Stomach (tissue), 9 donors: ENCODE data around the gene FAM168A. TPM values are rescaled to one million over a fixed set of nuclear protein-coding genes. Genes with fewer than 3 reads are reported as not detected.
A peak's percentile ranks its signal among the peaks of the same experiment; 100 is the strongest.

Experiments used
- DNase-seq, 2 donors: peaks; one replicate each; pipeline versions ENCODE4 v3.0.0 to v3.0.0-alpha.2; 2013 to 2019
- H3K27ac ChIP-seq, 5 donors: fragments of 200-600 bp in 4 of 5; sonication (generic) in 4 of 5; one replicate each; pipeline ENCODE4 v1.5.1; 2013 to 2019; ENCODE audit warnings: mild to moderate bottlenecking in 1 of 5, moderate library complexity in 1 of 5
- H3K27me3 ChIP-seq, 3 donors: fragments of 200-600 bp; sonication (generic); one replicate each; pipeline ENCODE4 v1.5.1; 2017 to 2019; ENCODE audit warnings: mixed run types in 1 of 3
- H3K36me3 ChIP-seq, 4 donors: fragments of 200-600 bp; sonication (generic); 1 replicate in 3 of 4; 2 replicates in 1 of 4; pipeline ENCODE4 v1.5.1; 2016 to 2019
- H3K4me1 ChIP-seq, 4 donors: fragments of 200-600 bp; sonication (generic); one replicate each; pipeline ENCODE4 v1.5.1; 2016 to 2019
- H3K4me3 ChIP-seq, 4 donors: fragments of 200-600 bp; sonication (generic) in 3 of 4; one replicate each; pipeline ENCODE4 v1.5.1; 2016 to 2019; ENCODE audit warnings: mild to moderate bottlenecking in 1 of 4
- H3K9me3 ChIP-seq, 4 donors: fragments of 200-600 bp; sonication (generic); one replicate each; pipeline ENCODE4 v1.5.1; 2016 to 2019
- EP300 ChIP-seq: sonication (generic); formaldehyde crosslinking; IDR thresholded peaks from one replicate; pipeline ENCODE4 v1.6.1; 2017; ENCODE audit warnings: antibody characterized with exemption
- POLR2A ChIP-seq, 4 donors: fragments of 450-650 bp; IDR thresholded peaks; one replicate each; pipeline ENCODE4 v1.6.1; 2016; ENCODE audit warnings: antibody characterized with exemption in 4 of 4, control low read depth in 2 of 4, mild to moderate bottlenecking in 1 of 4, moderate library complexity in 1 of 4
- POLR2AphosphoS5 ChIP-seq, 3 donors: sonication (generic); formaldehyde crosslinking; IDR thresholded peaks; one replicate each; pipeline ENCODE4 v1.6.1; 2016; ENCODE audit warnings: antibody characterized with exemption in 3 of 3
- WGBS, 5 donors: extraction: QIAGEN DNeasy Blood & Tissue Kit in 3 of 5; methylation state at CpG; one replicate each; pipeline versions ENCODE4 v1.1.5 to v1.1.7; 2013 to 2018; 5-methylcytosine and 5-hydroxymethylcytosine counted together
- intact Hi-C: fragments of 100-400 bp; cut with DNase I; formaldehyde crosslinking; loops from one replicate; pipeline ENCODE4 v1.15.1; 2023; ENCODE audit warnings: low total_unique reads
- polyA plus RNA-seq, 3 donors: library from polyadenylated mRNA; stranded (reverse); fragments of 200-250 nt; gene quantifications; one replicate each; pipeline ENCODE4 v1.2.3, GENCODE V29; 2013
- total RNA-seq, 5 donors: library from RNA; depleted of rRNA; stranded (reverse); fragments of >200 nt; gene quantifications; one replicate each; pipeline versions ENCODE4 v1.1.0 to v1.2.3, GENCODE V29; 2014 to 2016
- TF ChIP-seq, protein P1 (sequence below), 7 experiments: fragments of 450-650 bp in 4 of 7; fragments of 200-600 bp in 3 of 7; sonication (generic) in 3 of 7; IDR thresholded peaks; one replicate each; pipeline ENCODE4 v1.5.1; 2016 to 2019; ENCODE audit warnings: antibody characterized with exemption in 7 of 7, control low read depth in 2 of 7, mild to moderate bottlenecking in 1 of 7
- donor health status: healthy with polysubstance abuse.
- donor health status: Bipolar disorder and iron deficiency.
- donor health status: healthy.

Gene FAM168A
- total and polyA plus RNA-seq, 8 donors, result 4.3 to 25.4 (median 6.3) TPM

DNA sequence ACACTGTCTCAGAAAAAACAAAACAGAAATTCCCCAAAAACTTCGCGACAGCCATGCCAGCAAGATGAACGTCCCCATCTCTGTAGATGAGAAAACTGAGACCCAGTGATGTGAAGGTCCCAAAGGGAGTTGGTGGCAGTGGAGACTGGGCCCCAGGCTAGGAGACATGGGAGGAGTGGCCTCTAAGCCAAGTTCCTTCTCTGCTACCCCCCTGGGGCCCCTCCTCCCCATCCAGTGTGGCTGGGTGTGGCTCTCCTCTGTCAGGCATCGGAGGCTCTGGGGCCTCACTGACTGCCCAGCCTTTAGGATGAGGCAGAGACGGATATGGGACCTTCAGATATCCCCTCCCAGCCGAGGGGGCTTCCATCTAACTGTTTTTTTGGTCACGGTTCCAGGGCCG, 211.9 kb downstream of the FAM168A start:
- H3K36me3 ChIP-seq, result no peaks in the 10 kb centered on the region
- H3K27me3 ChIP-seq, result no peaks in the 10 kb centered on the region
- DNase-seq, result peak in 1 of 2 donors; percentile 59
- H3K4me3 ChIP-seq, result no peak overlapping the region
- WGBS, 5 donors, result 74 to 91% (median 84%) methylated on average over 8 of the region's 8 CpGs
- intact Hi-C loops, result no loop called here
- H3K9me3 ChIP-seq, result no peaks in the 10 kb centered on the region
- peak overlapping the region in 3 of 5 donors; percentile 5 to 83 (median 76) for H3K27ac ChIP-seq
- TF ChIP-seq, protein P1, sequence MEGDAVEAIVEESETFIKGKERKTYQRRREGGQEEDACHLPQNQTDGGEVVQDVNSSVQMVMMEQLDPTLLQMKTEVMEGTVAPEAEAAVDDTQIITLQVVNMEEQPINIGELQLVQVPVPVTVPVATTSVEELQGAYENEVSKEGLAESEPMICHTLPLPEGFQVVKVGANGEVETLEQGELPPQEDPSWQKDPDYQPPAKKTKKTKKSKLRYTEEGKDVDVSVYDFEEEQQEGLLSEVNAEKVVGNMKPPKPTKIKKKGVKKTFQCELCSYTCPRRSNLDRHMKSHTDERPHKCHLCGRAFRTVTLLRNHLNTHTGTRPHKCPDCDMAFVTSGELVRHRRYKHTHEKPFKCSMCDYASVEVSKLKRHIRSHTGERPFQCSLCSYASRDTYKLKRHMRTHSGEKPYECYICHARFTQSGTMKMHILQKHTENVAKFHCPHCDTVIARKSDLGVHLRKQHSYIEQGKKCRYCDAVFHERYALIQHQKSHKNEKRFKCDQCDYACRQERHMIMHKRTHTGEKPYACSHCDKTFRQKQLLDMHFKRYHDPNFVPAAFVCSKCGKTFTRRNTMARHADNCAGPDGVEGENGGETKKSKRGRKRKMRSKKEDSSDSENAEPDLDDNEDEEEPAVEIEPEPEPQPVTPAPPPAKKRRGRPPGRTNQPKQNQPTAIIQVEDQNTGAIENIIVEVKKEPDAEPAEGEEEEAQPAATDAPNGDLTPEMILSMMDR (IDR thresholded peaks at IDR 0.05), result no peak
- no peak for TF ChIP-seq EP300
- H3K4me1 ChIP-seq, result peaks cover 7 to 82% (median 34%) of the 10 kb centered on the region in 4 donors

DNA sequence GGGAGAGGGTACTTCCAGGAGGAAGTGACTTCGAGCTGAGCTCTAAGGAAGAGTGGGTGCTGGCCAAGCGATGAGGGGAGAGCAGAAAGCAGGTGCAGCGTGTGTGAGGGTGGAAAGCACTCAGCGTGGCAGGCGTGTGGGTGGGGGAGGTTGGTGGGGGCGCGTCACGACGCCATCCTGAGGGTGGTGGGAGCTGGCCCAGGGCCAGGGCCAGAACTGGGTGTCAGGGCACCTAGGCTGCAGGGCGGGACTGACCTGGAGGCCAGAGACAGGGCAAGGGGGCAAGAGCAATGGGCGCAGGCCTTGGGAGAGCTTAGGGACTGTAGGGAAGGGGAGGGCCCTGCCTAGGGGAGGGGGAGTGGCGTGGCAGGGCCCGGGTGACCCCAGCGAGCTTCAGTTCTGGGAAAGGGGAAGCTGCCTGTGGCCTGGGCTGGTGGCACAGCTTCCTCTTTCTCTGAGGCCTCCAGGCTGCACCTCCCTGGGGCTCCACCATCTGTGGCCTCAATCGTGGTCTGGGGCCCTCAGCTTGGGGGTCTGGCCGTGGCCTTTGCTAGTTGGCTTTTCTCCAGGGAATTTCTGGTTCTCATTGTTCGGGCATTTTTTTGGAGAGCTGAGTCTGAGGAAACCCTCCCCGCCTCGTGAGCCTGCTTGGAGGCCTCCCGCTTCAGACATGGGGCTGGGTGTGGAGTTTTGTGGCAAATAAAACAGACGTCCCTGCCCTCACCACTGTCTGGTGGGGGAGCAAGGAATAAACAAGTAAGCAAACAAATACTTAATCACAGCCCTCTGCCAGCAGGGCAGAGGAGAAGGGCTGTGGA, 212.8 kb downstream of the FAM168A start:
- peak; percentile 49 to 69 for DNase-seq
- H3K4me1 ChIP-seq, result peaks cover 7 to 91% (median 34%) of the 10 kb centered on the region in 4 donors
- H3K4me3 ChIP-seq, result no peak overlapping the region
- peak overlapping the region in 4 of 5 donors; percentile 45 to 83 (median 66) for H3K27ac ChIP-seq
- intact Hi-C loops, result no loop called here
- no peaks in the 10 kb centered on the region for H3K27me3 ChIP-seq
- H3K9me3 ChIP-seq, result no peaks in the 10 kb centered on the region
- WGBS, 5 donors, result 53 to 62% (median 56%) methylated on average over 18 to 21 of the region's 21 CpGs
- no peaks in the 10 kb centered on the region for H3K36me3 ChIP-seq
- TF ChIP-seq EP300, result no peak
- TF ChIP-seq, protein P1 (IDR thresholded peaks at IDR 0.05), result no peak
- TF ChIP-seq POLR2AphosphoS5 (IDR thresholded peaks at IDR 0.05), result no peak
- no peak for TF ChIP-seq POLR2A (IDR thresholded peaks at IDR 0.05)

DNA sequence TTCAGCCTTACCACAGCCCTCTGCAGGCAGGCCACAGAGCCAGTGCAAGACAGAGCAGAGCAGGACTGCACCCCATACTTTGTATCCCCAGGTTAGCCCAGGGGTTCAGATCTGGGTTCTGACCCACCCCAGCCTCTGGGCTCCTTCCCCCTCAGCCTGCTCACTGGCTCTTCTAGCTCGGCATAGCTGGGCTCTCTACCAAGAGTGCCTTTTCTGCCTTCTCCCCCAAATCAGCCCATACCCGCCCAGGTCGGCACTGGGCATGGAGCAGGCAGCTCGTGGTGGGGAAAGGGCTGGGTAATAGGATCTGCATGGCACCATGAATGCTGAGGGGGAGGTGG, 213.4 kb downstream of the FAM168A start:
- DNase-seq, result no peak
- Histone ChIP-seq H3K9me3 (no peaks in the 10 kb centered on the region), H3K27ac (peak overlapping the region in 3 of 5 donors; percentile 55 to 83 (median 76)), H3K36me3 (no peaks in the 10 kb centered on the region), H3K4me3 (no peak overlapping the region), H3K4me1 (peaks cover 7 to 96% (median 40%) of the 10 kb centered on the region in 4 donors), H3K27me3 (no peaks in the 10 kb centered on the region)
- WGBS, 5 donors, result 75 to 86% (median 81%) methylated on average over 4 of the region's 4 CpGs
- no peak for TF ChIP-seq POLR2A (IDR thresholded peaks at IDR 0.05)
- TF ChIP-seq, protein P1 (IDR thresholded peaks at IDR 0.05), result no peak
- TF ChIP-seq POLR2AphosphoS5 (IDR thresholded peaks at IDR 0.05), result no peak
- intact Hi-C loops, result no loop called here

DNA sequence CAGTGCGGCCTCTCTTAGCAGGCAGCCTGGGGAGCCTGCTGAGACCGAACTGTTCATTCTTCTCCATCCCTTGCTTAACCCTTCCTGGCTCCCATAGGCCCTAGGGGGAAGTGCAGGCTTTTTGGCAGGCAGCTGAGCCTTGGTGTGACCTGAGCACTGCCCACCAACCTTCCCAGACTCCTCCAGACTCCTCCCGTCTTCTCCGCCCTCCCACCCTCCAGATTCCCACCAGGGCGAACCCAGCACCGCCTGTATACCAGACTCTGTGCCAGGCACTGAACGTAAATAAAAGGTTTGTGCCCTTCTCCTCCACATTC, 213.8 kb downstream of the FAM168A start:
- Histone ChIP-seq H3K27me3 (no peaks in the 10 kb centered on the region), H3K36me3 (no peaks in the 10 kb centered on the region), H3K4me3 (no peak overlapping the region), H3K27ac (peak overlapping the region in 2 of 5 donors; percentile 76 to 83), H3K9me3 (no peaks in the 10 kb centered on the region), H3K4me1 (peaks cover 7 to 96% (median 42%) of the 10 kb centered on the region in 4 donors)
- no peak for DNase-seq
- TF ChIP-seq POLR2A (IDR thresholded peaks at IDR 0.05) (no peak), EP300 (no peak), POLR2AphosphoS5 (IDR thresholded peaks at IDR 0.05) (no peak)
- TF ChIP-seq, protein P1 (IDR thresholded peaks at IDR 0.05), result no peak
- intact Hi-C loops, result no loop called here
- 88 to 95% (median 93%) methylated on average over 7 of the region's 7 CpGs for WGBS, 5 donors
